ENCODE results near the gene TMEM54. TPM values are rescaled to one million over a fixed set of nuclear protein-coding genes. Genes with fewer than 3 reads are reported as not detected.

TMEM54 gene
- total and polyA plus RNA-seq, 2 experiments from 2014 or later = 33.7 to 60.4 TPM

GRCh38 chr1:32947669-32948389, 46.6 kb upstream of the TMEM54 start:
- Histone ChIP-seq H4K20me1 (ENCODE audit: insufficient read depth) (no peaks in the 10 kb centered on the region), H2AFZ (no peak overlapping the region), H3K4me1 (ENCODE audit: insufficient read depth) (peaks cover 13% of the 10 kb centered on the region; the same call in 1 of the 2 replicates), H3K9me3 (ENCODE audit: low read depth) (no peaks in the 10 kb centered on the region), H3K4me2 (ENCODE audit: unreplicated experiment) (no peak overlapping the region), H3K27ac (no peak overlapping the region), H3K4me3 (no peak overlapping the region), H3F3A (ENCODE audit: insufficient read depth) (no peaks in the 10 kb centered on the region), H3K27me3 (replicated peaks; ENCODE audit: insufficient read depth) (no peaks in the 10 kb centered on the region), H3K9me2 (ENCODE audit: insufficient read depth) (no peaks in the 10 kb centered on the region), H3K9ac (no peak overlapping the region), H3K79me2 (ENCODE audit: insufficient read depth) (peaks cover 48% of the 10 kb centered on the region), H3K36me3 (ENCODE audit: low read depth) (peaks cover 28% of the 10 kb centered on the region)
- TF ChIP-seq EZH2 (IDR thresholded peaks at IDR 0.05; ENCODE audit: insufficient read depth, poor library complexity, severe bottlenecking) = no peak
- no peak for TF ChIP-seq EZH2phosphoT487 (IDR thresholded peaks at IDR 0.05; ENCODE audit: insufficient read depth, low read depth)
- DNase-seq = no peak
- 90 to 91% methylated on average over 6 of the region's 6 CpGs for WGBS, 2 experiments (ENCODE audit: low coverage in 1 of 2, low lambda C conversion rate in 2 of 2, missing lambda C conversion rate in 2 of 2)
- in situ Hi-C loops (cut with MboI) = no loop called here

- Histone ChIP-seq H3K4me3 (no peak overlapping the region), H3K4me1 (ENCODE audit: insufficient read depth) (peaks cover 13% of the 10 kb centered on the region; the same call in 1 of the 2 replicates), H3K27ac (no peak overlapping the region), H3K9me3 (ENCODE audit: low read depth) (no peaks in the 10 kb centered on the region), H4K20me1 (ENCODE audit: insufficient read depth) (no peaks in the 10 kb centered on the region), H2AFZ (no peak overlapping the region), H3K79me2 (ENCODE audit: insufficient read depth) (peaks cover 36% of the 10 kb centered on the region), H3F3A (ENCODE audit: insufficient read depth) (no peaks in the 10 kb centered on the region), H3K27me3 (replicated peaks; ENCODE audit: insufficient read depth) (no peaks in the 10 kb centered on the region), H3K36me3 (ENCODE audit: low read depth) (peaks cover 36% of the 10 kb centered on the region), H3K9ac (no peak overlapping the region), H3K4me2 (ENCODE audit: unreplicated experiment) (no peak overlapping the region), H3K9me2 (ENCODE audit: insufficient read depth) (no peaks in the 10 kb centered on the region)
- TF ChIP-seq EZH2 (IDR thresholded peaks at IDR 0.05; ENCODE audit: insufficient read depth, poor library complexity, severe bottlenecking) = no peak
- no peak for TF ChIP-seq EZH2phosphoT487 (IDR thresholded peaks at IDR 0.05; ENCODE audit: insufficient read depth, low read depth)
- in situ Hi-C loops (cut with MboI) = no loop called here
- DNase-seq = no peak
- 86 to 97% methylated on average over 2 of the region's 2 CpGs for WGBS, 2 experiments (ENCODE audit: low coverage in 1 of 2, low lambda C conversion rate in 2 of 2, missing lambda C conversion rate in 2 of 2)
These were observed 45.2 kb upstream of the TMEM54 start for GRCh38 chr1:32946413-32946812.

- Histone ChIP-seq H3F3A (ENCODE audit: insufficient read depth) (peaks cover 19% of the 10 kb centered on the region), H3K4me3 (no peak overlapping the region), H3K79me2 (ENCODE audit: insufficient read depth) (peaks cover 14% of the 10 kb centered on the region; the same call in 1 of the 2 replicates), H3K27me3 (replicated peaks; ENCODE audit: insufficient read depth) (no peaks in the 10 kb centered on the region), H3K36me3 (ENCODE audit: low read depth) (peaks cover 36% of the 10 kb centered on the region), H2AFZ (no peak overlapping the region), H3K9me2 (ENCODE audit: insufficient read depth) (no peaks in the 10 kb centered on the region), H3K27ac (no peak overlapping the region), H3K4me1 (ENCODE audit: insufficient read depth) (peaks cover 26% of the 10 kb centered on the region), H3K9me3 (ENCODE audit: low read depth) (no peaks in the 10 kb centered on the region), H3K4me2 (ENCODE audit: unreplicated experiment) (no peak overlapping the region), H3K9ac (no peak overlapping the region), H4K20me1 (ENCODE audit: insufficient read depth) (no peaks in the 10 kb centered on the region)
- no peak for DNase-seq
- in situ Hi-C loops (cut with MboI) = no loop called here
- TF ChIP-seq EZH2phosphoT487 (IDR thresholded peaks at IDR 0.05; ENCODE audit: insufficient read depth, low read depth) (no peak), EZH2 (IDR thresholded peaks at IDR 0.05; ENCODE audit: insufficient read depth, poor library complexity, severe bottlenecking) (no peak)
These were observed 43.0 kb upstream of the TMEM54 start for GRCh38 chr1:32944180-32944579.

GRCh38 chr1:32939655-32940371, 38.6 kb upstream of the TMEM54 start:
- H3K4me2 ChIP-seq (ENCODE audit: unreplicated experiment) = peak overlapping the region; percentile 21
- peaks cover 19% of the 10 kb centered on the region for H3K36me3 ChIP-seq (ENCODE audit: low read depth)
- no peak overlapping the region for H3K9ac ChIP-seq
- in situ Hi-C loops (cut with MboI) = loop anchor here (5.0 kb wide), 1 partner anchor 67 kb away; no protein-coding TSS in a partner anchor
- peaks cover 27% of the 10 kb centered on the region for H3F3A ChIP-seq (ENCODE audit: insufficient read depth)
- DNase-seq = peak; percentile 92
- no peaks in the 10 kb centered on the region for H4K20me1 ChIP-seq (ENCODE audit: insufficient read depth)
- H3K9me2 ChIP-seq (ENCODE audit: insufficient read depth) = no peaks in the 10 kb centered on the region
- no peaks in the 10 kb centered on the region for H3K9me3 ChIP-seq (ENCODE audit: low read depth)
- peak overlapping the region; percentile 60 for H3K27ac ChIP-seq
- H3K27me3 ChIP-seq (replicated peaks; ENCODE audit: insufficient read depth) = no peaks in the 10 kb centered on the region
- H3K4me3 ChIP-seq = no peak overlapping the region
- 48 to 49% methylated on average over 4 of the region's 4 CpGs for WGBS, 2 experiments (ENCODE audit: low coverage in 1 of 2, low lambda C conversion rate in 2 of 2, missing lambda C conversion rate in 2 of 2)
- peaks cover 19% of the 10 kb centered on the region for H3K4me1 ChIP-seq (ENCODE audit: insufficient read depth)
- no peaks in the 10 kb centered on the region for H3K79me2 ChIP-seq (ENCODE audit: insufficient read depth)
- H2AFZ ChIP-seq = no peak overlapping the region
- TF ChIP-seq EZH2 (IDR thresholded peaks at IDR 0.05; ENCODE audit: insufficient read depth, poor library complexity, severe bottlenecking) = no peak
